Raji (cell line): Measurements from ENCODE around the gene PTPRF.

Source experiments
- POLR2A ChIP-seq: IDR thresholded peaks from 2 replicates; pipeline ENCODE4 v1.6.1; 2011; ENCODE audit warnings: low read depth, low read length, control low read depth; ENCODE audit not compliant: insufficient read depth

PTPRF gene

DNA sequence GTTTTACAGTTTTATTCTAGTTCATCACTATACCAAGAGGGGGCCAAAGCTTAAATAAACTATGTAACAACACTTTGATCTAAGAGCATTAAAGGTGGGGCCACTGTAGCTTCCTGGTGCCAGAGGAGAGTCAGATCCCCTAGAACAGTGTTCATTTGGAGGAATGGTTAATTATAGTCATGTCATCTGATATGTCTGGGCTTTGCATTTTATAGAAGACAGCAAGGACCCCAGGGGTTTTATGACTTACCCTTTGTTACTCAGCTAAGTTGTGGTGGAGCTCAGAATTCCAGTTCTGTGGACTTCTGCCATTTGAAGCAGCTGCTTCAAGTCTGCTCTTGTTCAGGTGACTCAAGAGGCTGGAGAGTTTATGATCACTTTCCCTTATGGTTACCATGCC is 135.9 kb downstream of the PTPRF start:
- TF ChIP-seq POLR2A: no peak

GRCh38 chr1:43668956-43669355 is 138.3 kb downstream of the PTPRF start:
- TF ChIP-seq POLR2A: no peak

DNA sequence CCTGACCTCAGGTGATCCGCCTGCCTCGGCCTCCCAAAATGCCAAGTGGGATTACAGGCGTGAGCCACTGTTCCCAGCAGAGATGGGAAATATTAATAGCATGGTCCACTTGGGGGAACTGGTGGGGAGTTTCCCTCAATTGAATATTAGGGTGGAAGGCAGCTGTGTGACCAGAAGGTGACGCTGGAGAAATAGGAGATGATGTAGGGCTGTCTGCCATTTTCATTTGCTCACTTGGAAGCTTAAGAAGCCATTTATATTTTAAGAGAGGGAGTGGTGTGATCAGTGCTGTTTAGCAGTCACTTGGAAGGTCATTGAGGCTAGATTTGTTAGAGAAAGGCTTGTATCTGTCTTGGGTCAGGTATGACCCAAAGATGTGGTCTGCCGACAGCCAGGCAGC is 139.2 kb downstream of the PTPRF start:
- no peak for TF ChIP-seq POLR2A

GRCh38 chr1:43671193-43671592 is 140.5 kb downstream of the PTPRF start:
- TF ChIP-seq POLR2A: no peak

GRCh38 chr1:43671626-43672330 is 141.1 kb downstream of the PTPRF start:
- TF ChIP-seq POLR2A: no peak

DNA sequence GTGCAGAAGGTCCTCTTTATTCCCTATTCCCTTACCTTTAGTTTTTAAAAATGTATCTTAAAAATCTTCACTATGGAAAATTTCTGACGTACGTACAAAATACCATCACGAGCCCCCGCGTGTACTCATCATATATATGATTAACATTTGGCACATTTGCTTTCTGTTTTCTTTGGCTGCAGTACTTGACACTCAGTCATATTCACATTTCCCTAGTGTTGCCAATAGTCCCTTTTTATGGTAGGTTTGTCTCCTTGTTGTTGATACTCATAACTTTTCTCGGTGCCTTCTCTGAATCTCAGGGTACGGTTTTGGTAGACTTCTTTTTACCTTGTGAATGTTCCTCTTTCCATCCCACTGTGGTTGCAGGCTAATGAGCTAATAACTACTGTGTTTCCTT is 142.6 kb downstream of the PTPRF start:
- no peak for TF ChIP-seq POLR2A
